Glutamatergic neuron (in vitro differentiated cells): ENCODE data around the gene WDR37. TPM values are rescaled to one million over a fixed set of nuclear protein-coding genes. Genes with fewer than 3 reads are reported as not detected.

ENCODE experiments used
- DNase-seq: peaks from one replicate; pipeline ENCODE4 v3.0.0; 2022
- H3K27ac Mint-ChIP-seq: one replicate; pipeline ENCODE4 v1.8.0; 2020; ENCODE audit warnings: mild to moderate bottlenecking, mixed read lengths, inconsistent platforms; ENCODE audit not compliant: unreplicated experiment
- H3K27me3 Mint-ChIP-seq: one replicate; pipeline ENCODE4 v1.8.0; 2020; ENCODE audit warnings: mild to moderate bottlenecking, moderate library complexity, mixed read lengths, inconsistent platforms; ENCODE audit not compliant: unreplicated experiment
- H3K36me3 Mint-ChIP-seq: one replicate; pipeline ENCODE4 v1.8.0; 2020; ENCODE audit warnings: mild to moderate bottlenecking, mixed read lengths, inconsistent platforms; ENCODE audit not compliant: unreplicated experiment
- H3K4me1 Mint-ChIP-seq: one replicate; pipeline ENCODE4 v1.8.0; 2020; ENCODE audit warnings: mild to moderate bottlenecking, low read depth, mixed read lengths, inconsistent platforms; ENCODE audit not compliant: unreplicated experiment
- H3K4me3 Mint-ChIP-seq: one replicate; pipeline ENCODE4 v1.8.0; 2020; ENCODE audit warnings: mild to moderate bottlenecking, mixed read lengths, inconsistent platforms; ENCODE audit not compliant: unreplicated experiment
- H3K9me3 Mint-ChIP-seq: one replicate; pipeline ENCODE4 v1.8.0; 2020; ENCODE audit warnings: mild to moderate bottlenecking, moderate library complexity, mixed read lengths, inconsistent platforms; ENCODE audit not compliant: unreplicated experiment
- CTCF ChIP-seq: fragments of 200-600 bp; sonication (generic); IDR thresholded peaks from one replicate; pipeline ENCODE4 v1.5.0; 2021; ENCODE audit not compliant: partially characterized antibody, unreplicated experiment
- total RNA-seq: library from RNA; stranded (reverse); fragmentation: NEBNext Ultra II Directional; extraction: Animal tissue kit (Norgen Biotek cat#: 25700); gene quantifications from one replicate; pipeline ENCODE4 v1.2.1, GENCODE V29; 2021; ENCODE audit not compliant: unreplicated experiment

The WDR37 gene
- total RNA-seq, 1 donor from 2014 or later, result 27.8 TPM

GRCh38 chr10:1044964-1045363, 11.2 kb upstream of the WDR37 start:
- Mint-ChIP-seq H3K27me3 (peaks cover 6% of the 10 kb centered on the region), H3K4me3 (peak overlapping the region; percentile 78), H3K36me3 (peaks cover 4% of the 10 kb centered on the region), H3K27ac (peak overlapping the region; percentile 5), H3K4me1 (peaks cover 24% of the 10 kb centered on the region), H3K9me3 (peaks cover 18% of the 10 kb centered on the region)
- no peak for TF ChIP-seq CTCF
- no peak for DNase-seq

GRCh38 chr10:1045415-1045814, 10.8 kb upstream of the WDR37 start:
- Mint-ChIP-seq H3K27me3 (peaks cover 4% of the 10 kb centered on the region), H3K4me1 (peaks cover 22% of the 10 kb centered on the region), H3K27ac (peak overlapping the region; percentile 56), H3K9me3 (peaks cover 18% of the 10 kb centered on the region), H3K36me3 (peaks cover 4% of the 10 kb centered on the region), H3K4me3 (peak overlapping the region; percentile 78)
- no peak for TF ChIP-seq CTCF
- no peak for DNase-seq

- H3K36me3 Mint-ChIP-seq, result peaks cover 4% of the 10 kb centered on the region
- peak overlapping the region; percentile 85 for H3K27ac Mint-ChIP-seq
- peaks cover 29% of the 10 kb centered on the region for H3K4me1 Mint-ChIP-seq
- TF ChIP-seq CTCF, result no peak
- H3K27me3 Mint-ChIP-seq, result peaks cover 4% of the 10 kb centered on the region
- H3K9me3 Mint-ChIP-seq, result peaks cover 18% of the 10 kb centered on the region
- H3K4me3 Mint-ChIP-seq, result peak overlapping the region; percentile 94
- DNase-seq, result peak; percentile 43
Observed at GRCh38 chr10:1047937-1048336, 8.2 kb upstream of the WDR37 start.

- H3K27ac Mint-ChIP-seq, result peak overlapping the region; percentile 85
- peaks cover 4% of the 10 kb centered on the region for H3K36me3 Mint-ChIP-seq
- peaks cover 4% of the 10 kb centered on the region for H3K27me3 Mint-ChIP-seq
Observed at GRCh38 chr10:1048349-1048731, 7.8 kb upstream of the WDR37 start.

More at GRCh38 chr10:1048349-1048731, 7.8 kb upstream of the WDR37 start:
- peaks cover 29% of the 10 kb centered on the region for H3K4me1 Mint-ChIP-seq
- H3K9me3 Mint-ChIP-seq, result peaks cover 18% of the 10 kb centered on the region
- no peak for DNase-seq
- peak overlapping the region; percentile 94 for H3K4me3 Mint-ChIP-seq
- no peak for TF ChIP-seq CTCF
